A549 (cell line): ENCODE data around the gene SLC38A3. TPM values are rescaled to one million over a fixed set of nuclear protein-coding genes. Genes with fewer than 3 reads are reported as not detected.
"Not testable (repeated sequence)": the region's sequence is repeated elsewhere in the genome, so short reads cannot be mapped to it uniquely, and the experiment has no call there.

ENCODE experiments used
- ATAC-seq, 2 experiments: fragments of 200-7000 bp in 1 of 2; fragments of >200 bp in 1 of 2; cut with Nextera tagmentation in 1 of 2; cut with Tn5 transposase in 1 of 2; 3 replicates each; pipeline versions ENCODE4 v1.8.0 to v1.9.1; 2018 to 2020; ENCODE audit warnings: mild to moderate bottlenecking in 1 of 2, moderate library complexity in 1 of 2
- CTCF ChIA-PET: fragments of 300-600 bp; sonication (Branson Sonifier 250); formaldehyde crosslinking; extraction: SDS; loops from one replicate; lab custom pipeline; 2021; ENCODE audit warnings: antibody characterized with exemption, inconsistent platforms; lab: Yijun Ruan, JAX
- POLR2A ChIA-PET: fragments of 350-600 bp; formaldehyde crosslinking; extraction: SDS; loops from one replicate; lab custom pipeline; 2021; ENCODE audit warnings: antibody characterized with exemption, inconsistent platforms; lab: Yijun Ruan, JAX
- DNase-seq, 2 experiments: peaks; one replicate each; pipeline versions ENCODE4 v3.0.0 to v3.0.0-alpha.2; 2011 to 2016; ENCODE audit warnings: low read depth in 1 of 2, low spot score in 1 of 2
- FAIRE-seq: peaks from 2 replicates; lab custom pipeline; 2011; peaks lifted over from hg19 to GRCh38; lab: Jason Lieb, UNC
- H3K27ac ChIP-seq, 2 experiments: fragments of >200 bp; sonication (Bioruptor Twin); formaldehyde crosslinking; 3 replicates each; pipeline ENCODE4 v1.5.1; 2016 to 2017
- H3K4me1 ChIP-seq: fragments of >200 bp; sonication (Bioruptor Twin); formaldehyde crosslinking; 3 replicates; pipeline ENCODE4 v1.6.1; 2016
- H3K4me2 ChIP-seq: fragments of >200 bp; sonication (Bioruptor Twin); formaldehyde crosslinking; 3 replicates; pipeline ENCODE4 v1.6.1; 2016
- H3K4me3 ChIP-seq: fragments of >200 bp; sonication (Bioruptor Twin); formaldehyde crosslinking; 3 replicates; pipeline ENCODE4 v1.5.1; 2016
- H3K9me3 ChIP-seq: fragments of >200 bp; sonication (Bioruptor Twin); formaldehyde crosslinking; 3 replicates; pipeline ENCODE4 v1.6.1; 2016
- ATOH8 ChIP-seq: fragments of 250-450 bp; sonication (Bioruptor Pico); IDR thresholded peaks from 2 replicates; pipeline ENCODE4 v1.5.0; 2020; ENCODE audit warnings: low read depth, mild to moderate bottlenecking, moderate library complexity
- BCL3 ChIP-seq: fragments of >200 bp; sonication (Bioruptor Twin); formaldehyde crosslinking; IDR thresholded peaks from 3 replicates; pipeline ENCODE4 v1.6.1; 2016
- BHLHE40 ChIP-seq: IDR thresholded peaks from 2 replicates; pipeline ENCODE4 v1.6.1; 2012; ENCODE audit warnings: low read depth, low read length, inconsistent platforms
- CBX8 ChIP-seq: fragments of 200-600 bp; sonication (generic); IDR thresholded peaks from 2 replicates; pipeline ENCODE4 v1.6.1; 2016
- CEBPB ChIP-seq, 2 experiments: fragments of >200 bp in 1 of 2; sonication (Bioruptor Twin) in 1 of 2; formaldehyde crosslinking in 1 of 2; IDR thresholded peaks; 2 replicates each; pipeline ENCODE4 v1.6.1; 2012 to 2016
- CHD4 ChIP-seq: fragments of 200-600 bp; sonication (generic); IDR thresholded peaks from 2 replicates; pipeline ENCODE4 v1.6.1; 2016; ENCODE audit warnings: antibody characterized with exemption, mild to moderate bottlenecking, borderline replicate concordance
- EHF ChIP-seq: fragments of 250-450 bp; sonication (Bioruptor Pico); IDR thresholded peaks from 2 replicates; pipeline ENCODE4 v1.5.0; 2020; ENCODE audit warnings: mild to moderate bottlenecking
- EHMT2 ChIP-seq: fragments of 200-600 bp; sonication (generic); IDR thresholded peaks from 2 replicates; pipeline ENCODE4 v1.6.1; 2016; ENCODE audit warnings: antibody characterized with exemption, low read depth, mild to moderate bottlenecking, moderate library complexity
- FOSL2 ChIP-seq, 2 experiments: fragments of 450-650 bp in 1 of 2; fragments of >200 bp in 1 of 2; sonication (Bioruptor Twin) in 1 of 2; formaldehyde crosslinking; IDR thresholded peaks; 2 replicates each; pipeline versions ENCODE4 v1.5.0 to v1.6.1; 2016 to 2020; ENCODE audit warnings: mild to moderate bottlenecking in 1 of 2, moderate library complexity in 1 of 2
- HDAC2 ChIP-seq: fragments of 200-600 bp; sonication (generic); IDR thresholded peaks from 2 replicates; pipeline ENCODE4 v1.6.1; 2016
- HEYL ChIP-seq: fragments of 250-450 bp; sonication (Bioruptor Pico); IDR thresholded peaks from 2 replicates; pipeline ENCODE4 v1.8.0; 2021; ENCODE audit warnings: mild to moderate bottlenecking, moderate library complexity
- HOXA7 ChIP-seq: fragments of 250-450 bp; sonication (Bioruptor Pico); IDR thresholded peaks from 2 replicates; pipeline ENCODE4 v1.5.0; 2020; ENCODE audit warnings: mild to moderate bottlenecking, moderate library complexity
- HOXB13 ChIP-seq: fragments of 250-450 bp; sonication (Bioruptor Pico); IDR thresholded peaks from 2 replicates; pipeline ENCODE4 v1.5.0; 2020; ENCODE audit warnings: low read depth, mild to moderate bottlenecking, moderate library complexity
- HOXB5 ChIP-seq: fragments of 250-450 bp; sonication (Bioruptor Pico); IDR thresholded peaks from 2 replicates; pipeline ENCODE4 v1.5.0; 2020; ENCODE audit warnings: mild to moderate bottlenecking, moderate library complexity
- JUNB ChIP-seq: fragments of >200 bp; sonication (Bioruptor Twin); formaldehyde crosslinking; IDR thresholded peaks from 2 replicates; pipeline ENCODE4 v1.6.1; 2016
- KDM5A ChIP-seq: fragments of 200-600 bp; sonication (generic); IDR thresholded peaks from 2 replicates; pipeline ENCODE4 v1.6.1; 2016; ENCODE audit warnings: antibody characterized with exemption, mild to moderate bottlenecking
- MYC ChIP-seq: IDR thresholded peaks from 2 replicates; pipeline ENCODE4 v1.6.1; 2012; ENCODE audit warnings: mild to moderate bottlenecking, inconsistent platforms, low read length, improper control_type of control experiment, borderline replicate concordance
- NFE2L2 ChIP-seq: fragments of 150-350 bp; conservative IDR thresholded peaks from 2 replicates; pipeline ENCODE4 v1.6.1; 2014; ENCODE audit warnings: low read length
- POLR2A ChIP-seq: IDR thresholded peaks from 2 replicates; pipeline ENCODE4 v1.6.1; 2012; ENCODE audit warnings: mild to moderate bottlenecking, low read length
- POLR2AphosphoS2 ChIP-seq: conservative IDR thresholded peaks from 2 replicates; pipeline ENCODE4 v1.6.1; 2012; ENCODE audit warnings: low read length, improper control_type of control experiment, inconsistent platforms
- RAD21 ChIP-seq, 2 experiments: fragments of >200 bp in 1 of 2; sonication (Bioruptor Twin) in 1 of 2; formaldehyde crosslinking in 1 of 2; IDR thresholded peaks in 1 of 2; conservative IDR thresholded peaks in 1 of 2; 2 replicates in 1 of 2; 3 replicates in 1 of 2; pipeline ENCODE4 v1.6.1; 2012 to 2018; ENCODE audit warnings: inconsistent platforms in 1 of 2
- RCOR1 ChIP-seq: fragments of 150-350 bp; IDR thresholded peaks from 2 replicates; pipeline ENCODE4 v1.6.1; 2014; ENCODE audit warnings: antibody characterized with exemption, low read length, low read depth
- SMC3 ChIP-seq: fragments of >200 bp; sonication (Bioruptor Twin); formaldehyde crosslinking; IDR thresholded peaks from 3 replicates; pipeline ENCODE4 v1.6.1; 2018; ENCODE audit warnings: inconsistent platforms
- ZFP36 ChIP-seq: fragments of 450-650 bp; IDR thresholded peaks from 2 replicates; pipeline ENCODE4 v1.6.1; 2014; ENCODE audit warnings: borderline replicate concordance; ENCODE audit not compliant: partially characterized antibody
- ZSCAN20 ChIP-seq: fragments of 250-450 bp; sonication (Bioruptor Pico); IDR thresholded peaks from 2 replicates; pipeline ENCODE4 v1.8.0; 2022; ENCODE audit warnings: mild to moderate bottlenecking, moderate library complexity
- WGBS: methylation state at CpG from one replicate; pipeline ENCODE4 v1.1.6; 2017; ENCODE audit errors: missing lambda C conversion rate; 5-methylcytosine and 5-hydroxymethylcytosine counted together
- polyA plus RNA-seq, 4 experiments: library from polyadenylated mRNA; depleted of rRNA in 3 of 4; stranded (reverse); fragments of >200 nt; fragmentation: RNase III in 1 of 4; extraction: RNeasy Plus Mini Kit Qiagen cat#74134 plus additional on column Dnase treatment in 1 of 4; gene quantifications; 2 replicates in 3 of 4; 3 replicates in 1 of 4; pipeline ENCODE4 v1.2.3, GENCODE V29; 2011 to 2017

Gene SLC38A3
- polyA plus RNA-seq, 2 of the 4 experiments (the other 2 are of a cell fraction) = 0.05 TPM; not detected in 1

GRCh38 chr3:50210510-50211367 is 5.7 kb downstream of the SLC38A3 start:
- no peak for ATAC-seq
- H3K4me2 ChIP-seq = no peak overlapping the region
- TF ChIP-seq FOSL2 (IDR thresholded peaks at IDR 0.05) = no peak
- no peak for TF ChIP-seq FOSL2 (CRISPR knock-in tag; IDR thresholded peaks at IDR 0.05)
- no peak for TF ChIP-seq RAD21 (conservative IDR thresholded peaks at IDR 0.05 in 1 of 2, IDR thresholded peaks at IDR 0.05 in 1 of 2)
- no peak for TF ChIP-seq POLR2AphosphoS2
- TF ChIP-seq HOXB5 (CRISPR knock-in tag) = no peak
- TF ChIP-seq RCOR1 = no peak
- no peak overlapping the region for H3K4me3 ChIP-seq
- POLR2A ChIA-PET = no interaction called here
- H3K27ac ChIP-seq = no peak overlapping the region
- no peaks in the 10 kb centered on the region for H3K9me3 ChIP-seq
- WGBS = 80% methylated on average over 7 of the region's 13 CpGs
- DNase-seq = no peak
- FAIRE-seq = no peak
- no peaks in the 10 kb centered on the region for H3K4me1 ChIP-seq
- CTCF ChIA-PET = interaction anchor here (0.7 to 25.9 kb wide), 4 partner anchors 9 to 89 kb away, joined by 3 to 550 read pairs (median 38); partner anchors contain the start of gene GNAT1

GRCh38 chr3:50211368-50211717 is 6.3 kb downstream of the SLC38A3 start:
- H3K4me1 ChIP-seq, H3K9me3 ChIP-seq, ATAC-seq, H3K4me2 ChIP-seq, H3K27ac ChIP-seq, FAIRE-seq, H3K4me3 ChIP-seq, DNase-seq, POLR2A ChIA-PET: not testable (repeated sequence)
- TF ChIP-seq ZFP36 = peak; percentile 91
- WGBS = 93% methylated on average over 5 of the region's 5 CpGs
- CTCF ChIA-PET = interaction anchor here (1.0 to 25.9 kb wide), 5 partner anchors 13 to 113 kb away, joined by 3 to 550 read pairs (median 11); partner anchors contain the start of gene GNAT1

GRCh38 chr3:50211930-50212329 is 6.9 kb downstream of the SLC38A3 start:
- H3K9me3 ChIP-seq = no peaks in the 10 kb centered on the region
- ATAC-seq = no peak
- TF ChIP-seq ZFP36 = no peak
- no peak for TF ChIP-seq BHLHE40
- TF ChIP-seq CEBPB (IDR thresholded peaks at IDR 0.05) = no peak
- no peak for TF ChIP-seq NFE2L2
- TF ChIP-seq CBX8 = no peak
- TF ChIP-seq HOXB13 = no peak
- TF ChIP-seq FOSL2 (IDR thresholded peaks at IDR 0.05) = no peak
- TF ChIP-seq FOSL2 (CRISPR knock-in tag; IDR thresholded peaks at IDR 0.05) = no peak
- no peak for TF ChIP-seq JUNB
- TF ChIP-seq, all 56 proteins: peak for 0
- no peak overlapping the region for H3K4me3 ChIP-seq
- H3K4me1 ChIP-seq = no peaks in the 10 kb centered on the region
- no peak overlapping the region for H3K4me2 ChIP-seq
- POLR2A ChIA-PET = no interaction called here
- peak overlapping the region in 1 of 2 experiments; percentile 57; a peak in 2 of 6 replicates for H3K27ac ChIP-seq
- no peak for FAIRE-seq
- CTCF ChIA-PET = interaction anchor here (0.5 to 25.9 kb wide), 7 partner anchors 13 to 324 kb away, joined by 3 to 550 read pairs (median 3); partner anchors contain the start of gene GNAT1
- no CpG with 5 or more reads among the region's 2 CpGs for WGBS
- no peak for DNase-seq

- Histone ChIP-seq H3K27ac (peak overlapping the region in 1 of 2 experiments; percentile 57; a peak in 2 of 6 replicates), H3K9me3 (no peaks in the 10 kb centered on the region), H3K4me2 (no peak overlapping the region), H3K4me1 (no peaks in the 10 kb centered on the region), H3K4me3 (no peak overlapping the region)
- no peak for TF ChIP-seq RCOR1
- TF ChIP-seq HEYL = no peak
- no peak for TF ChIP-seq CEBPB (IDR thresholded peaks at IDR 0.05)
- TF ChIP-seq FOSL2 (IDR thresholded peaks at IDR 0.05) = no peak
- no peak for TF ChIP-seq FOSL2 (CRISPR knock-in tag; IDR thresholded peaks at IDR 0.05)
- TF ChIP-seq HDAC2 = no peak
- TF ChIP-seq HOXB13 = no peak
- no peak for TF ChIP-seq KDM5A
- no peak for TF ChIP-seq ZSCAN20 (CRISPR knock-in tag)
- no peak for TF ChIP-seq ATOH8 (CRISPR knock-in tag)
- no peak for TF ChIP-seq MYC
- no peak for TF ChIP-seq EHMT2
- no peak for TF ChIP-seq POLR2AphosphoS2
- no peak for TF ChIP-seq HOXA7 (CRISPR knock-in tag)
- TF ChIP-seq POLR2A = no peak
- TF ChIP-seq JUNB = no peak
- no peak for TF ChIP-seq BCL3
- no peak for TF ChIP-seq EHF (CRISPR knock-in tag)
- TF ChIP-seq SMC3 = no peak
- no peak for TF ChIP-seq CHD4
- POLR2A ChIA-PET = no interaction called here
- DNase-seq = no peak
- FAIRE-seq = no peak
- peak; percentile 84 to 89 for ATAC-seq
- CTCF ChIA-PET = interaction anchor here (1.0 to 25.9 kb wide), 6 partner anchors 12 to 112 kb away, joined by 3 to 550 read pairs (median 7); partner anchors contain the start of gene GNAT1
- 58% methylated on average over 1 of the region's 4 CpGs for WGBS
These were observed 7.4 kb downstream of the SLC38A3 start for GRCh38 chr3:50212502-50212901.
